Psoas muscle (tissue), 8 donors: ENCODE measurements around the gene IBTK. TPM values are rescaled to one million over a fixed set of nuclear protein-coding genes. Genes with fewer than 3 reads are reported as not detected.

Experiments used
- ATAC-seq, 4 donors: fragments of 200-7000 bp; cut with Tn5 transposase; one replicate each; pipeline ENCODE4 v1.9.1; 2020; ENCODE audit warnings: moderate library complexity in 3 of 4, mild to moderate bottlenecking in 2 of 4
- DNase-seq, 2 donors: peaks; one replicate each; pipeline ENCODE4 v3.0.0-alpha.2; 2020
- H3K27ac ChIP-seq: fragments of 200-600 bp; one replicate; pipeline ENCODE4 v1.8.0; 2022
- H3K27me3 ChIP-seq, 3 donors: fragments of 200-600 bp in 1 of 3; one replicate each; pipeline versions ENCODE4 v1.6.1 to v1.8.0; 2013 to 2022; ENCODE audit warnings: low read length in 2 of 3, mild to moderate bottlenecking in 2 of 3, moderate library complexity in 1 of 3; ENCODE audit not compliant: insufficient read depth in 3 of 3
- H3K36me3 ChIP-seq, 2 donors: fragments of 200-600 bp in 1 of 2; one replicate each; pipeline versions ENCODE4 v1.6.1 to v1.8.0; 2013 to 2022; ENCODE audit warnings: low read depth in 1 of 2, mild to moderate bottlenecking in 1 of 2, moderate library complexity in 1 of 2; ENCODE audit not compliant: insufficient read depth in 1 of 2
- H3K4me1 ChIP-seq: fragments of 200-600 bp; one replicate; pipeline ENCODE4 v1.8.0; 2022
- H3K4me3 ChIP-seq: fragments of 200-600 bp; one replicate; pipeline ENCODE4 v1.8.0; 2022; ENCODE audit warnings: mild to moderate bottlenecking
- H3K9me3 ChIP-seq: fragments of 200-600 bp; one replicate; pipeline ENCODE4 v1.8.0; 2022
- CTCF ChIP-seq: fragments of 200-600 bp; IDR thresholded peaks from one replicate; pipeline ENCODE4 v1.8.0; 2022; ENCODE audit warnings: antibody characterized with exemption
- WGBS, 3 donors: extraction: QIAGEN DNeasy Blood & Tissue Kit; methylation state at CpG; one replicate each; pipeline versions ENCODE4 v1.1.6 to v1.1.7; 2013; 5-methylcytosine and 5-hydroxymethylcytosine counted together
- intact Hi-C, 2 donors: fragments of 100-400 bp; cut with DNase I; formaldehyde crosslinking; loops; one replicate each; pipeline versions ENCODE4 v1.11.0 to v1.14.2; 2022
- polyA plus RNA-seq, 3 donors: library from polyadenylated mRNA; stranded (reverse); fragments of 200-250 nt; gene quantifications; one replicate each; pipeline ENCODE4 v1.2.3, GENCODE V29; 2013
- total RNA-seq, 4 donors: library from RNA; stranded (reverse); fragmentation: NEBNext Ultra II Directional in 2 of 4; extraction: Animal tissue kit (Norgen Biotek cat#: 25700) in 2 of 4; gene quantifications; one replicate each; pipeline versions ENCODE4 v1.2.1 to v1.2.4, GENCODE V29; 2021 to 2023
- donor health status: healthy with polysubstance abuse.
- donor health status: DM: no; HTN: no; CAD: no; lungs with moderate emphysema.
- donor health status: Bipolar disorder and iron deficiency.
- donor health status: healthy.
- donor health status: DM: yes; HTN: yes; CAD: no.
- donor health status: DM: no; HTN: no; CAD: no.
- donor health status: DM: no; HTN: no; CAD: no.
- donor health status: DM: yes; HTN: yes; CAD: no.

Gene IBTK
- total and polyA plus RNA-seq, 7 donors = 23.8 to 42.8 (median 29.4) TPM

- Histone ChIP-seq H3K36me3 (peaks cover 3 to 97% of the 10 kb centered on the region in 2 donors), H3K4me3 (no peak overlapping the region), H3K27me3 (no peaks in the 10 kb centered on the region), H3K9me3 (no peaks in the 10 kb centered on the region), H3K27ac (no peak overlapping the region), H3K4me1 (no peaks in the 10 kb centered on the region)
- DNase-seq = no peak
- intact Hi-C loops = loop anchor here (10.0 kb wide), 1 partner anchor 938 kb away; no protein-coding TSS in a partner anchor
- WGBS, 3 donors = 74 to 92% (median 77%) methylated on average over 2 of the region's 2 CpGs
- ATAC-seq = no peak
- TF ChIP-seq CTCF = no peak
Observed at GRCh38 chr6:82216549-82216948, 31.0 kb downstream of the IBTK start.

- no peaks in the 10 kb centered on the region for H3K9me3 ChIP-seq
- no peak overlapping the region for H3K27ac ChIP-seq
- intact Hi-C loops = loop anchor here (10.0 kb wide), 1 partner anchor 943 kb away; no protein-coding TSS in a partner anchor
- ATAC-seq (no peak), DNase-seq (no peak)
- peaks cover 3 to 88% of the 10 kb centered on the region in 2 donors for H3K36me3 ChIP-seq
- H3K4me3 ChIP-seq = no peak overlapping the region
- no peaks in the 10 kb centered on the region for H3K27me3 ChIP-seq
- WGBS, 3 donors = 91 to 95% (median 94%) methylated on average over 2 of the region's 2 CpGs
- H3K4me1 ChIP-seq = peaks cover 3% of the 10 kb centered on the region
- TF ChIP-seq CTCF = no peak
Observed at GRCh38 chr6:82211326-82211725, 36.2 kb downstream of the IBTK start.

- no peaks in the 10 kb centered on the region for H3K9me3 ChIP-seq
- no peak overlapping the region for H3K27ac ChIP-seq
- intact Hi-C loops = no loop called here
- H3K4me3 ChIP-seq = no peak overlapping the region
- 94 to 97% (median 96%) methylated on average over 4 of the region's 4 CpGs for WGBS, 3 donors
- TF ChIP-seq CTCF = no peak
- no peak for DNase-seq
- H3K36me3 ChIP-seq = peaks cover 3 to 78% of the 10 kb centered on the region in 2 donors
- peaks cover 3% of the 10 kb centered on the region for H3K4me1 ChIP-seq
- no peaks in the 10 kb centered on the region for H3K27me3 ChIP-seq
- no peak for ATAC-seq
Observed at GRCh38 chr6:82208913-82209312, 38.6 kb downstream of the IBTK start.

- no peak overlapping the region for H3K4me3 ChIP-seq
- H3K36me3 ChIP-seq = peaks cover 0 to 79% of the 10 kb centered on the region in 2 donors
- no peaks in the 10 kb centered on the region for H3K27me3 ChIP-seq
- no peaks in the 10 kb centered on the region for H3K9me3 ChIP-seq
- peaks cover 3% of the 10 kb centered on the region for H3K4me1 ChIP-seq
- no peak overlapping the region for H3K27ac ChIP-seq
- intact Hi-C loops = no loop called here
- no peak for TF ChIP-seq CTCF
- DNase-seq (no peak), ATAC-seq (peak in 1 of 4 donors; percentile 62)
- WGBS, 3 donors = 10 to 23% (median 14%) methylated on average over 1 of the region's 1 CpG
Observed at GRCh38 chr6:82205930-82206392, 41.6 kb downstream of the IBTK start.

- Histone ChIP-seq H3K4me3 (no peak overlapping the region), H3K27ac (no peak overlapping the region), H3K9me3 (no peaks in the 10 kb centered on the region), H3K36me3 (peaks cover 4 to 79% of the 10 kb centered on the region in 2 donors), H3K27me3 (no peaks in the 10 kb centered on the region), H3K4me1 (peaks cover 3% of the 10 kb centered on the region)
- DNase-seq (no peak), ATAC-seq (no peak)
- intact Hi-C loops = no loop called here
- no peak for TF ChIP-seq CTCF
Observed at GRCh38 chr6:82204020-82204419, 43.5 kb downstream of the IBTK start.
